GM21576 (cell line): Measurements from ENCODE around the gene SLC4A11.

Source experiments
- ATAC-seq: cut with Tn5 transposase; IDR thresholded peaks from one replicate; pipeline ENCODE4 v1.9.1; 2021; ENCODE audit warnings: mild to moderate bottlenecking, moderate library complexity; ENCODE audit not compliant: unreplicated experiment

Gene SLC4A11

GRCh38 chr20:3247638-3248037 lies 8.6 kb upstream of the SLC4A11 start:
- ATAC-seq: no peak

GRCh38 chr20:3246682-3247081 lies 7.7 kb upstream of the SLC4A11 start:
- ATAC-seq: no peak

DNA sequence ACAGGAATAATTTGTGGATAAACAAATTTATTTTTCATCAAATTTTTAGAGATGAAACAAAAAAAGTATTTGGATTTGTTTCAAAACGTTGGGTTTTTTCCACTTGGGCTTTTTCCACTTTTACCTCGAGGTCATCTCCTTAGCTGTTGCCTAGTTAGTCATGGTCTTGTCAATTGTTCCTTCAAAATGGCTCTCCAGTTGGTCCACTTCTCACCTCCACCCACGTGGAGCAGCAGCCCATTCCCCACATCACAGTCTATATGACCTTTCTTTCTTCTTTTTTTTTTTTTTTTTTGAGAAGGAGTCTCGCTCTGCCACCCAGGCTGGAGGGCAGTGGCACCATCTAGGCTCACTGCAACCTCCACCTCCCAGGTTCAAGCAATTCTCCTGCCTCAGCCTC lies 6.7 kb upstream of the SLC4A11 start:
- no peak for ATAC-seq

DNA sequence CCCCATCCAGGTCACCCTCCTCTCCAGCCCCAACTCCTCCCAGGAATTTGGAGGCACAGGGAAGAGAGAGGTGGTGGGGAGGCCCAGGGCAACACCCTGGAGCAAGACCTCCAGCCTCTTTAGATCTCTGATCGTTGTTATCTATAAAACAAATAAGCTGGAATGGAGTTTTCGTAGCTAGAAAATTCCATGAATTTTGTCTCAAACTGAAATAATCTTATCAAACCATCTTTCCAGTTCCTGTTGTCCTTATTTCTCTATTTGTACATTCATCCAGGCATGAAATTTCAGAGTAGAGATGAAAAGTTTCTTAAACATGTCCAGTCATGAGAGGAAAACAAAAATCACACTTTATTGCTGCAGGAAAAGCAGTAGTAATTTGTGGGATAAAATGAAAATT lies 6.2 kb upstream of the SLC4A11 start:
- no peak for ATAC-seq

DNA sequence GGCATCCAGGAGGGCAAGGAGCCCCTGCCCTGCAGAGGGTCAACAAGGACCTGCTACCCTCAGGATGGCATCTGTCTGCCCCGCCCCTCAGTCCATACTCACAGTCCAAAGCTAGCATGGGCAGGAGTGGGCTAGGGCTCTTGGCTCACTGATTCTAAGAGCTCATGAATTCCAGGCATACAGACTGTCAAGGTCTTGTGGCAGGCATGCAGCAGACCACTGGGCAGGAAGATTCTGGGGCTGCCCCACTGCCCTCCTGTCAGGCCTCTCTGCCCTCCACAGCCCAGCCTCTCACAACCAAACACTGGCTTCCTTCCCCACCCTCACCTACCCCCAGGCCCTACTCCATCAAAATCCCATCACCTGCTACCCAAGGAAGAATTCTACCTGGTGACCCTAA lies 5.6 kb upstream of the SLC4A11 start:
- no peak for ATAC-seq

- ATAC-seq: no peak
These were observed 4.8 kb upstream of the SLC4A11 start for GRCh38 chr20:3243718-3244358.

DNA sequence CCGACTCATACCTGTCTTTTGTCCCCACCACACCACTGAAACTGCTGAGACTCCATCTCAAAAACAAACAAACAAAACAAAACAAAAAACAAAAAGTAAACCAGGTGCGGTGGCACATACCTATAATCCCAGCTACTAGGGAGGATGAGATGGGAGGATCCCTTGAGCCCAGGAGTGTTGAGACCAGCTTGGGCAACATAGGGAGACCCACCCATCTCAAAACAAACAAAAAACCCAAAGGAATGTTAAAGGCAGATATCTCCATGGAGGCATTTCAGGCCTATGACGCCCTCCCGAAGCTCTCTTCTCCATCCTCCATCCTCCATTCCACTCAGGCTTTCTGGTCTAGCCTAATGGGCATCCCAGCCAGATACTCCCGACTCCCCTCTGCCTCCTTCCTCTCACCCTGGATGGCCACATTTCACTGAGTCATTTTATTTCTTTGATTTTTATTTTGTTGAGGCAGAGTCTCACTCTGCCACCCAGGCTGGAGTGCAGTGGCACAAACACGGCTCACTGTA lies 3.2 kb upstream of the SLC4A11 start:
- no peak for ATAC-seq

DNA sequence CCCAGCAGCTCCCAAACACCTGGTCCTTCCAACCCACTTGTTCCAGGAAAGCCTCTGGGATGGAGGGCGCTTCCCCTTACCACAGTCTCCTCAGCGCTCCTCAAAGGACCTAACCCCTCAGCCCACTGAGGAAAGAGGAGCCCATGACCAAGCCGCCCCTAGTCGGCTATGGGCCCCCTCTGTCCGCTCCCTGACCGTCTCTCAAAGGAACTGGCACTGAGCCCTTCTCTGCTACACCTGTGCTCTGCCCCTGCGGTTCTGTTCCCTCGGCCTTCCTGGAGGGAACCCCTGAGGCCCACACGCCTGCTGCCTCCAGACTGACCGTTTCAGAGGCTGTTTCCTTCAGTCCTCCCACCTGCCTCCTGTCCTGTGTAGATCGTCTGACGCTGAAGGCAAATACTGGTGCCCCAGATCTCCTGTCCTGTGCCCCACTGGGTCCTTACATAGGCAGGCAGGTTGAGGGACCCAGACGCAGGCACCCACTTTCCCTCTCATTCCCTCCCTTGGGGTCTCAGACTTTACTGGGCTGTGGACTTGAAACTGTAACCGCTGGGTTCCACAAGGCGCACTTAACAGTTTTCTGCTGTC lies 1.9 kb upstream of the SLC4A11 start:
- no peak for ATAC-seq

DNA sequence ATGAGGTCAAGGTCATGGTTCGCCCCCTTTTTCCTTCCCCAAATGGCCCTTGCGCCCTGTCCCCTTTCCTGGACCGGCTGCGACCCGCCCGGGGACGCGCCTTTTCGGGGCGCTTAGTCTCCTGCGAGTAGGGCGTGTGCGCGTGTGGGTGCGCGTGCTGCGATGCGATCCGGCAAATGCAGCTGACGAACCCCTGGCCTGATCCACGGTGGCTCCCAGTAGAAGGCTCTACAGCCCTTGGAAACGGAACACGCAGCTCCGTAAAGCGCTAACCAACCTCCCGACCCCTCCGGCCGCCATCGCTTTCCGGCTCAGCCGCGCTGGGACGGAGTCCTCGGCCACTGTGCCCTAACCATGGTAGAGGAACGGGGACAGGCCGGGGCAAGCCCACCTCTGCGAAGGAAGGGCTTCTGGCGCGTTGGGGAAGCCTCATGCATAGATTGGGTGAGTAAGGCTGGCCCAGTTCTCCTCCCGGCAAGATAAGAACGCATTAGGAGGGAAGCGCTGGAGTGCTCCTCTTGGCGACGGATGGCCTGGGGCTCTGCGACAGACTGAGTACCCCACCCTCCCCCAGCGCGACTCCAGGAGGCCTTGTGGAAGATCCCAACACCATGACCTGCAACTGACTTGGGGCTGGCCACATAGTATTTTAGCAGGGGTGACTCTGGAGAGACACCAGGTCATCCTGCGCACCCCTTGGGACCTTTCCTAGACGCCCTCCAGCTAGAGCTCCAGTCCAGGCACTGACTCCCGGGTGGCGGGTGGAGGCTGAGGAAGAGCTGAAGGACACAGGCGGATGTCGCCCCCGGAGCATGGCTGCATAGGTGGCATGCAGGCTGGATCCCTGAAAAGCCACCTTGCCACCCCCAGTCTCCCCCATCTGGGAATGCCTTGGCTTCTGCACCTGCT lies 1.1 kb upstream of the SLC4A11 start:
- ATAC-seq: no peak

DNA sequence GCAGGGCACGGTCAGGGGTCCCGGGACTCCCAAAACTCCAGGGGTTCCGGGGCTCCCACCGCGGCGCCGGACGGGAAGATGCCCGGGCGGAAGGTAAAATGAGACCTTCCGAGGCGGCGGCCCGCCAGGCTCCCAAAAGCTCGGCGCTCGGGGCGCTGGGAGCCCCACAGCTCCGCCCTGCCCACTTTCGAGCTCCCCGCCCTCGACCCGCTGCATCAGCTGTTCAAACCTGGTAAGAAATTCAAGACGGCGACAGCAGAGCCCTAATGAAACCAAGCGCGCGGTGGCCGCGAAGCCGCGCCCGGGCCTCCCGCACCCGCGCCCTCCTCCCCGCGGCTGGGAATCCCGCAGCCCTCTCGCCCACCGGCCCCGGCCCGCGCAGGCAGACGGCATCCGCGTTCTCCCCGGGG lies 369 bp downstream of the SLC4A11 start:
- peak; percentile 53 for ATAC-seq

DNA sequence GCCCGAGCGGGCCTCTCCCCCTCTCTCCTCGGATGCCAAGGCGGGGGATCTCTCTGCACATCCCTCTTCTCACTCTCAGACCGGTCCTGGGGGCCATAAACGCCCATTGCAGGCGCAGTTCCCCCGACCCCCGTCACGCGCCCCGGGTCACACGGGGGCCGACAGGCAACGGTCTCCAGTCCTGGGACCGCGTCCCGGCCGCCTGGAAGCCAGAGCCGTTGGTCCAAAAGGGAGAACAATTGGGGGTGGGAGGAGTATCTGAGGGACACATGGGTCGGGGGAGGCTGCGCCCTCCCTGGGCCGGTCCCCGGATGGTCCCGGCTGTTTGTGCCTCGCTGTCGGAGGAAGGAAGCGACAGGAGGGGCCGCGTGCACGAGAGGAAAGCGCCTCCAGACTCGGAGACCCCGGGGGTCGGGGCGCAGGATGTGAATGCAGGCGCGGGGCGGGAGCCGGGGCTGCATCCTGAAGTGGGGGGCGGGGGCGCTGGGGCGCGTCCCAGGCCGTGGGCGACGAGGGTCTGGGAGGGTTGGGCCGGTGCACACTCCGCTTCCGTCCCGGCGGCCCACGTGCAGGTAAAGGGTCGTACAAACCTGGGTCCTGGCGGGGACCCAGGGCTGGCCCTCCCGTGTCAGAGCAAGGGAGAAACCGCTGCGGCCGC lies 903 bp downstream of the SLC4A11 start:
- ATAC-seq: no peak

DNA sequence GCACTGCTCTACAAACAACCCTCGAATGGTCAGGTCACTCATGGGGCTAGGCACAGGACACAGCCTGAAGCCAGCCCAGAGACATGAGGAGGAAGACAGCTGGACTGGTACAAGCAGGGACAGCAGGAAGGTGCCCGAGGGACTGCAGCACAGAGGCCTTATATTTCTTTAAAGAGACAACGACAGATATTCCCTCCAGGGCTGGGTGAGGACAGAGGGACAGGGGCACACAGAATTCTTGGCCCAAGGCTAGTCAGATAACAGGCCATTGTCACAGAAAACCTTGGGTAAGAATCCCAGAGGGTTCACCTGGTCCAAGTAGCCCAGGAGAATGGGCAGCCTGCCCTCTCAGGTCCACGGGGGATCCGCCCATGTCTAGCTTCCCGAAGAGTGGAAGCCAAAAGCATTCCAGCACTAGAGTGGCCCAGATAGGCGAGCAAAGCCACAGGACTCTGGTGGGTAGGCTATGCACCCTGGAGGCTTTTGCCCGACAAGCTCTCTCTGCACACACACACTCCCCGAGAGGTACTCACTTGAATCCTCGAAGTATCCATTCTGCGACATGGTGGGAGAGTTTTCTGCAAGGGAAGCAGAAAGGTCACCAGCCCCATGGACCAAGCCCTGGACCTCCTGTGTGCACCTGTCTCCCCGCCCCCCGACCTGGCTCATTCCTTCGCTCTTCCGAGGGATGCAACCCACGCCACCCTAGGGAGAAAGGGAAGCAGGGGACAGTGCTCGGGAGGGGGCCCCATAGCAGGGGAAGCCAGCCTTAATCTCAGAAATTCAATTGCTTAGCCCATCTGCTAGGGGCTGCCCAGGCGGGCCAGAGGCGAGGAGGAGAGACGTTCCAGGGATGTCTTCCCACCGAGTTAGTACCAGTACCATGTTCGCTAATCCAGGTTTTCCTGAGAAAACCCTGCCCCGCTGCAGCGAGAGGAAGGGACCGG lies 1.7 kb downstream of the SLC4A11 start:
- no peak for ATAC-seq

DNA sequence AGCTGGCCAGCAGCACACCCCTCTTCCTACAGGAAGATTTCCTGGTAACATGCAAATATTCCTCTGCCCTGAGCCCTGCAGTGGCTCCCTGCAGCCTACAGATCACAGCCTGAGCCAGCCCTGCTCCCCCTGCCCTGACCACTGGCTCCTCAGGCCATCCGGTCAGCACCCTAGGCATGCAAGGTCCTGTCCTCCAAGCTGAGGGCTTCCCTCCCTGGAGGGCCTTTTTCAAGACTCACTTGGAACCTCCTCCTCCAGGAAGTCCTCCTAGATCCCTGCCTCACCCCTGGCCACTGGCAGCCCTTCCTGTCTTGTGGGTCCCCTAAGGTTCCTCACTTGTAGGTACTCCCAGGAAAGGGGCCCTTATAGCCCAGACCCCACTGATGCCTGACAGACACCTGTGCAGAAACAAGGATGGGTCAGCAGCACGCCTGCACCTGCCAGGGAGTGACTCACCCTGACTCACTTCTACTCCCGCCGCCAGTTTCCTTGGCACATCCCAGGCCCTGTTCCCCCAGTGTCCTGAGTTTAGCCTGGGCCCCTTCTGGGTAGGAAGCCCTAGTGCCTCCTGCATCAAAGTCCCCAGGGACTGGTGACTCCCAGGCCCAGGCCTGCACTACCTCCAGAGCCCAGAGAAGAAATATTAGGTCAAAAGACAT lies 3.2 kb downstream of the SLC4A11 start:
- ATAC-seq: no peak

DNA sequence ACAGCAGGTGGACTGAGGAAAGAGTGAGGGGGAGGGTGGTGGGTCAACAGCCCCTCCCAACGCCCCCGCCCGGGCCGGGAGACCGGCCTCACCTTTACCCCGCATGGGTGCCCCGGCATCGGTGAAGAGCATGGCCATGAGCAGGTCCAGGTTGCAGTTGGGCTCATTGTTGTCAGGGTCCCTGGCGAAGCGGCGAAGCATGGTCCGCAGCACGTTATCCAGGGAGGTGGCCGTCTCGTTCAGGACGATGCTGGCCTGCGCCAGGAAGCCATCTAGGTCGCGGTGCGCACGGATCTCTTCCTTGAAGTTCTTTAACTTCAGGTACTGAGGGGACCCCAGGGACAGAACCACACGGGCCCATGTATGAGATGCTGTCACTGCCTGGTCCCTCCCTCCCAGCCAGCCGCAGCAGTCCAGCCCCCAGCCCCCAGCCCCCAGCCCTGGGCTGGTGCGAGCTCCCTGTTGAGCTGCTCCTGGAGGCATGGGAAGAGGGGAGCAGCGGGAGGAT lies 4.9 kb downstream of the SLC4A11 start:
- no peak for ATAC-seq

- ATAC-seq: no peak
These were observed 5.6 kb downstream of the SLC4A11 start for GRCh38 chr20:3233131-3233990.

GRCh38 chr20:3231889-3232588 lies 7.0 kb downstream of the SLC4A11 start:
- ATAC-seq: no peak

- ATAC-seq: no peak
These were observed 7.9 kb downstream of the SLC4A11 start for GRCh38 chr20:3231116-3231515.

DNA sequence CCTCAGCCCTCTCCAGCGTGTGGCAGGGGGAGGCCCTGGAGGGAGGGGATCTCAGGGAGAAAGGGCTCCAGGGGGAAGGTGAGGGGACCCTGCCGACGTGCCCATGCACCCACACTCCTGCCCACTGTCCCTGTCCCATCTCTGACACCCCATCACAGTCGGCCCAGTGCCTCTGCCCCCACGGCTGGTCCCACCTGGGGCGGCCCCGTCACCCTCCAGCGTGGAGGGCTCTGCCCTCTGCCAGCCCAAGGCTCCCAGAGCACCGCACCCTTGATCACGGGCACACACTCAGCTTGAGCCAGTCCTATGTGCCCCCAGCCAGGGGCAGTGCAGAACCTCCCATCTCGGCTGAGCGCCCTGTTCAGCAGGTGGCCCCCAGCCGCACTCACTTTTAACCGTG lies 9.2 kb downstream of the SLC4A11 start:
- no peak for ATAC-seq
